AG04450 (cell line): Measurements from ENCODE around the gene SLC8A2. TPM values are rescaled to one million over a fixed set of nuclear protein-coding genes. Genes with fewer than 3 reads are reported as not detected.

Source experiments
- polyA plus RNA-seq: library from polyadenylated mRNA; depleted of rRNA; stranded (reverse); fragments of >200 nt; gene quantifications from 2 replicates; pipeline ENCODE4 v1.2.3, GENCODE V29; 2011; rRNA removed

SLC8A2 gene
- polyA plus RNA-seq, 1 experiment = 0.05 TPM

Other genes starting within 250 kb of the SLC8A2 start
- 3.6 and 4.4 TPM in 2 replicates for gene BBC3, start 240.7 kb downstream of the SLC8A2 start, polyA plus RNA-seq
- 5.0 and 6.6 TPM in 2 replicates for gene CCDC9, start 215.4 kb downstream of the SLC8A2 start, polyA plus RNA-seq
- gene INAFM1, start 197.0 kb downstream of the SLC8A2 start, polyA plus RNA-seq = 2.4 and 5.0 TPM in 2 replicates
- gene C5AR1, start 162.0 kb downstream of the SLC8A2 start, polyA plus RNA-seq = 0.50 and 0.53 TPM in 2 replicates
- gene C5AR2, start 139.7 kb downstream of the SLC8A2 start, polyA plus RNA-seq = not detected in 2 replicates
- gene DHX34, start 122.6 kb downstream of the SLC8A2 start, polyA plus RNA-seq = 4.2 and 6.0 TPM in 2 replicates
- 21.6 and 27.2 TPM in 2 replicates for gene MEIS3, start 52.4 kb downstream of the SLC8A2 start, polyA plus RNA-seq
- gene KPTN, start 12.3 kb upstream of the SLC8A2 start, polyA plus RNA-seq = 5.7 and 7.4 TPM in 2 replicates
- 84.1 and 102 TPM in 2 replicates for gene NAPA, start 43.2 kb upstream of the SLC8A2 start, polyA plus RNA-seq
- not detected in 2 replicates for gene ZNF541, start 101.3 kb upstream of the SLC8A2 start, polyA plus RNA-seq
- 0.65 and 0.72 TPM in 2 replicates for gene BICRA, start 137.2 kb upstream of the SLC8A2 start, polyA plus RNA-seq
- gene EHD2, start 241.5 kb upstream of the SLC8A2 start, polyA plus RNA-seq = 84.0 and 126 TPM in 2 replicates